HEK293T (cell line): ENCODE measurements around the gene CBX5.

ENCODE experiments used
- FOXK2 ChIP-seq: fragments of 450-650 bp; IDR thresholded peaks from 2 replicates; pipeline ENCODE4 v1.6.1; 2016; ENCODE audit warnings: mild to moderate bottlenecking
- PKNOX1 ChIP-seq: fragments of 450-650 bp; IDR thresholded peaks from 2 replicates; pipeline ENCODE4 v1.6.1; 2016
- TARDBP ChIP-seq: fragments of 450-650 bp; IDR thresholded peaks from 2 replicates; pipeline ENCODE4 v1.6.1; 2016

- no peak for TF ChIP-seq TARDBP
- no peak for TF ChIP-seq FOXK2
- TF ChIP-seq PKNOX1 = no peak
These were observed 23.7 kb upstream of the CBX5 start for GRCh38 chr12:54303640-54304039.
